GM18868 (cell line): ENCODE data around the gene IL25.
"Not testable (repeated sequence)": the region's sequence is repeated elsewhere in the genome, so short reads cannot be mapped to it uniquely, and the experiment has no call there.

ENCODE experiments used
- ATAC-seq: cut with Tn5 transposase; IDR thresholded peaks from one replicate; pipeline ENCODE4 v1.9.1; 2021; ENCODE audit warnings: mild to moderate bottlenecking, moderate library complexity; ENCODE audit not compliant: unreplicated experiment

Gene IL25

GRCh38 chr14:23372509-23372908 is at the start of gene IL25:
TSS of gene IL25 (plus strand) at chr14:23372809.
- ATAC-seq, result no peak

GRCh38 chr14:23323838-23324454 is 48.7 kb upstream of the IL25 start:
- ATAC-seq, result no peak

- ATAC-seq, result no peak
These were observed 48.2 kb upstream of the IL25 start for GRCh38 chr14:23324455-23324846.

- ATAC-seq, result no peak
These were observed 47.6 kb upstream of the IL25 start for GRCh38 chr14:23324993-23325392.

GRCh38 chr14:23325746-23326145 is 46.9 kb upstream of the IL25 start:
- ATAC-seq, result not testable (repeated sequence)

GRCh38 chr14:23326491-23327332 is 45.9 kb upstream of the IL25 start:
- ATAC-seq, result no peak

GRCh38 chr14:23327947-23328744 is 44.5 kb upstream of the IL25 start:
- ATAC-seq, result no peak

GRCh38 chr14:23335623-23336022 is 37.0 kb upstream of the IL25 start:
- ATAC-seq, result no peak

- ATAC-seq, result no peak
These were observed 32.9 kb upstream of the IL25 start for GRCh38 chr14:23339506-23340268.

GRCh38 chr14:23344481-23344880 is 28.1 kb upstream of the IL25 start:
- no peak for ATAC-seq

GRCh38 chr14:23345987-23346692 is 26.5 kb upstream of the IL25 start:
- no peak for ATAC-seq

GRCh38 chr14:23346693-23347405 is 25.8 kb upstream of the IL25 start:
- no peak for ATAC-seq

- no peak for ATAC-seq
These were observed 25.0 kb upstream of the IL25 start for GRCh38 chr14:23347406-23348296.

- no peak for ATAC-seq
These were observed 24.3 kb upstream of the IL25 start for GRCh38 chr14:23348297-23348655.

GRCh38 chr14:23349156-23349845 is 23.3 kb upstream of the IL25 start:
- ATAC-seq, result no peak

- ATAC-seq, result no peak
These were observed 20.7 kb upstream of the IL25 start for GRCh38 chr14:23351681-23352505.
